Measurements from ENCODE around the gene HORMAD1. TPM values are rescaled to one million over a fixed set of nuclear protein-coding genes. Genes with fewer than 3 reads are reported as not detected.

The HORMAD1 gene
- total RNA-seq, 4 donors from 2014 or later = 0.39 to 8.7 (median 2.5) TPM

- TF ChIP-seq CTCF (IDR thresholded peaks at IDR 0.05) = no peak
- no peak for TF ChIP-seq POLR2A (IDR thresholded peaks at IDR 0.05)
- no peak for TF ChIP-seq EP300 (IDR thresholded peaks at IDR 0.05)
- no peaks in the 10 kb centered on the region for H3K9me3 ChIP-seq
- no peaks in the 10 kb centered on the region for H3K27me3 ChIP-seq
- no peak for DNase-seq (ENCODE audit: low spot score in 2 of 2)
- H3K27ac ChIP-seq = no peak overlapping the region
- WGBS, 2 donors = 89 to 92% methylated on average over 8 of the region's 8 CpGs
- no peaks in the 10 kb centered on the region for H3K4me1 ChIP-seq
- peaks cover 0 to 30% (median 0%) of the 10 kb centered on the region in 3 donors for H3K36me3 ChIP-seq
- H3K4me3 ChIP-seq = no peak overlapping the region
Observed at GRCh38 chr1:150749720-150750311, 29.1 kb upstream of the HORMAD1 start.

DNA sequence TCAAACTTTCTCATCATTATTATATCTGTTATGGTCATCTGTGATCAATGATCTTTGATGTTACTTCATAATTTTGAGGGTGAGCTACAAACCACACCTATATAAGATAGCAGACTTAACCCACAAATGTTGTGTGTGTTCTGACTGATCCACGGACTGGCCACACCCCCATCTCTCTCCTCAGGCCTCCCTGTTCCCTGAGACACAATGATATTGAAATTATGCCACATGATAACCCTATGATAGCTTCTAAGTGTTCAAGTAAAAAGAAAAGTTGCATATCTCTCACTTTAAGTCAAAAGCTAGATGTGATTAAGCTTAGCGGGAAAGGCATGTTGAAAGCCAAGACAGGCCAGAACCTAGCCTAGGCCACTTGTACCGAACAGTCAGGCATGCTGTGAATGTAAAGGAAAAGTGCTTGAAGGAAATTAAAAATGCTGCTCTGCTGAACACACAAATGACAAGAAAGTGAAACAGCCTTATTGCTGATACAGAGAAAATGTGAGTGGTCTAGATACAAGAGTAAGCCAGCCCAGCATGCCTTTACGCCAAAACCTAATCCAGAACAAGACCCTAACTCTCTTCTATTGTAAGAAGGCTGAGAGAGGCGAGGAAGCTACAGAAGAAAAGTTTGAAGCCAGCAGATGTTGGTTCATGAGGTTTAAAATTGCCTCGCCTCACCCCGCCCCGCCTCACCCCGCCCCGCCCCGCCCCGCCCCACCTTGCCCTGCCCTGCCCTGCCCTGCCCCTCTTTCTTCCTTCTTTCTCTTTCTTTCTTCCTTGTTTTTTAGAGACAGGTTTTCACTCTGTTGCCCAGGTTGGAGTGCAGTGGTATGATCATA, 28.4 kb upstream of the HORMAD1 start:
- Histone ChIP-seq H3K27me3 (no peaks in the 10 kb centered on the region), H3K36me3 (peaks cover 0 to 25% (median 0%) of the 10 kb centered on the region in 3 donors), H3K9me3 (no peaks in the 10 kb centered on the region), H3K4me1 (no peaks in the 10 kb centered on the region), H3K4me3 (no peak overlapping the region), H3K27ac (no peak overlapping the region)
- WGBS, 2 donors = 88 to 91% methylated on average over 12 of the region's 12 CpGs
- TF ChIP-seq POLR2A (IDR thresholded peaks at IDR 0.05) = no peak
- TF ChIP-seq CTCF (IDR thresholded peaks at IDR 0.05) = no peak
- TF ChIP-seq EP300 (IDR thresholded peaks at IDR 0.05) = no peak
- DNase-seq (ENCODE audit: low spot score in 2 of 2) = no peak

- no peak overlapping the region for H3K27ac ChIP-seq
- no peaks in the 10 kb centered on the region for H3K27me3 ChIP-seq
- no peak for TF ChIP-seq POLR2A (IDR thresholded peaks at IDR 0.05)
- no peak for TF ChIP-seq EP300 (IDR thresholded peaks at IDR 0.05)
- TF ChIP-seq CTCF (IDR thresholded peaks at IDR 0.05) = no peak
- H3K4me1 ChIP-seq = no peaks in the 10 kb centered on the region
- no peak overlapping the region for H3K4me3 ChIP-seq
- peaks cover 0 to 5% (median 0%) of the 10 kb centered on the region in 3 donors for H3K36me3 ChIP-seq
- DNase-seq (ENCODE audit: low spot score in 2 of 2) = no peak
- H3K9me3 ChIP-seq = no peaks in the 10 kb centered on the region
- WGBS, 2 donors = 50 to 54% methylated on average over 3 of the region's 3 CpGs
Observed at GRCh38 chr1:150730130-150730721, 9.5 kb upstream of the HORMAD1 start.

DNA sequence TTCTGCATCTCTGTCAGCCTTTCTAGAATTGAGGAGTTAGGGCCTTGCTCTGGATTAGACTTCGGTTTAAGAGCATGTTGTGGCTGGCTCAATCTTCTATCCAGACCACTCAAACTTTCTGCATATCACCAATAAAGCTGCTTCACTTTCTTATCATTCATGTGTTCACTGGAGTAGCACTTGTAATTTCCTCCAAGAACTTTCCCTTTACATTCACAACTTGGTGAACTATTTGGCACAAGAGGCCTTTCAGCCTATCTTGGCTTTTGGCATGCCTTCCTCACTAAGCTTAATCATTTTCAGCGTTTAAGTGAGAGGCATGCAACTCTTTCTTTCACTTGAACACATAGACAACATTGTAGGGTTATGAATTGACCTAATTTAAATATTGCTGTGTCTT, 3.6 kb upstream of the HORMAD1 start:
- 67 to 73% methylated on average over 2 of the region's 2 CpGs for WGBS, 2 donors
- no peaks in the 10 kb centered on the region for H3K9me3 ChIP-seq

More for the DNA sequence above, 3.6 kb upstream of the HORMAD1 start:
- Histone ChIP-seq H3K4me3 (no peak overlapping the region), H3K4me1 (no peaks in the 10 kb centered on the region), H3K36me3 (no peaks in the 10 kb centered on the region), H3K27me3 (no peaks in the 10 kb centered on the region), H3K27ac (no peak overlapping the region)
- DNase-seq (ENCODE audit: low spot score in 2 of 2) = no peak
- TF ChIP-seq EP300 (IDR thresholded peaks at IDR 0.05) (no peak), POLR2A (IDR thresholded peaks at IDR 0.05) (no peak), CTCF (IDR thresholded peaks at IDR 0.05) (no peak)

Data from tibial nerve (tissue), 4 donors.